ENCODE data around the gene MIDN. TPM values are rescaled to one million over a fixed set of nuclear protein-coding genes. Genes with fewer than 3 reads are reported as not detected.

MIDN gene
- total RNA-seq, 2 experiments from 2014 or later, result 54.1 to 54.6 TPM

DNA sequence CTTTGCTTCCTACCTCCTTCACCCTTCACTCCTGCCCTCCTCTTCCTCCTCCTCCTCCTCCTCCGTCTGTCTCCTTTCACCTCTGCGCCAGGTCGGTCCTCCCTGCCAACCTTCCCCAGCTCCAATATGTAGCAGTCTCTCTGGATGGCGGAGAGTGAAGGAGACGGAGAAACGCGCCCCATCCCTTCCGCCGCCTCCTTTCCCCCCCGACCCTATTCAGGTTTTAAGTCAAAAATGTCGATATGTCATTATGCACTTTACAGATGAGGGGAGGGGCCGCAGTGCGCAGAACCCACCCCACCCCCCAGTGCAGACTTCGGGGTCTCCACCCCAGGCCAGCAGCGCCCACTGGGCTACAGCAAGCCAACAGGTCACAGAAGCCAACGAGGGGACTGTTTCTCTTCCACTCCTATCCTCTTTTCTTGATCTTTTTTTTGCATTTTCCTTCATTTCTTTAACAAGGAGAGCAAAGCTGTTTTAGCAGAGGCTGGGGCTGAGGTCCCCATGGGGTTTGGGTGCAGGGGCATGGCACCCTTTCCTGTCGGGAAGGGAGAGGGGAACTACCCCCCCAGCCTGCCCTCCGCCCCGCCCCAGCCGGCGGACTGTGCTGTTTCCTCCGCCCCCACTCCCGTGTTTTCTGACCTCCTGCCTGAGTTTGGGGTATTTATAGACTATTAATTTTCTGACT is 9.2 kb downstream of the MIDN start:
- Mint-ChIP-seq H3K27ac (peak overlapping the region; percentile 97), H3K27me3 (no peaks in the 10 kb centered on the region), H3K36me3 (peaks cover 42% of the 10 kb centered on the region), H3K4me1 (ENCODE audit: low read depth) (peaks cover 49% of the 10 kb centered on the region), H3K4me3 (peak overlapping the region; percentile 39), H3K9me3 (no peaks in the 10 kb centered on the region)
- POLR2A ChIA-PET, result interaction anchor here (4.0 kb wide), 1 partner anchor 12 kb away, joined by 35 read pairs; the partner anchor contains the start of gene CIRBP
- intact Hi-C loops (cut with micrococcal nuclease), result no loop called here
- CTCF ChIA-PET, result interaction anchor here (3.5 to 17.9 kb wide), 2 partner anchors 9 to 14 kb away, joined by 19 to 649 read pairs; partner anchors contain the start of gene ATP5F1D
- peak; percentile 9 for DNase-seq

DNA sequence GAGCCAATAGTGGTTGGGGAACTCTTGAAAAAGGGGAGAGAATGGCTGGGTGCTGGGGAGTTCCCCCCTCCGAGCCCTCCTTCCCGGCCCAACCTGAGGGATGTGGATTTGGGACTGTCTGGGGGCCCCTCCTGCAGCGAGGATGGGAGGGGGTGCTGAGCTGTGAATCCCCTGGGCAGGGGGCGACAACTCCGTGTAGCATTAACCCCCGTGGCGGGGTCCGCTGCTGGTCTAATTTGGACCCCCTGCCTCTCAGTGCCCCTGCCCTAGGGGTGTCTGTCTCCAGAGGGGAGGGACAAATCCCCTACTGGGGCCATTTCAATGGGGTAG is 9.7 kb downstream of the MIDN start:
- intact Hi-C loops (cut with micrococcal nuclease), result no loop called here
- Mint-ChIP-seq H3K9me3 (no peaks in the 10 kb centered on the region), H3K27me3 (no peaks in the 10 kb centered on the region), H3K27ac (peak overlapping the region; percentile 97), H3K36me3 (peaks cover 42% of the 10 kb centered on the region), H3K4me3 (peak overlapping the region; percentile 39), H3K4me1 (ENCODE audit: low read depth) (peaks cover 54% of the 10 kb centered on the region)
- POLR2A ChIA-PET, result interaction anchor here (1.8 to 4.0 kb wide), 2 partner anchors 11 to 14 kb away, joined by 5 to 35 read pairs; partner anchors contain the start of gene CIRBP
- CTCF ChIA-PET, result interaction anchor here (17.9 kb wide), 1 partner anchor 15 kb away, joined by 649 read pairs; the partner anchor contains the start of gene ATP5F1D
- DNase-seq, result no peak

DNA sequence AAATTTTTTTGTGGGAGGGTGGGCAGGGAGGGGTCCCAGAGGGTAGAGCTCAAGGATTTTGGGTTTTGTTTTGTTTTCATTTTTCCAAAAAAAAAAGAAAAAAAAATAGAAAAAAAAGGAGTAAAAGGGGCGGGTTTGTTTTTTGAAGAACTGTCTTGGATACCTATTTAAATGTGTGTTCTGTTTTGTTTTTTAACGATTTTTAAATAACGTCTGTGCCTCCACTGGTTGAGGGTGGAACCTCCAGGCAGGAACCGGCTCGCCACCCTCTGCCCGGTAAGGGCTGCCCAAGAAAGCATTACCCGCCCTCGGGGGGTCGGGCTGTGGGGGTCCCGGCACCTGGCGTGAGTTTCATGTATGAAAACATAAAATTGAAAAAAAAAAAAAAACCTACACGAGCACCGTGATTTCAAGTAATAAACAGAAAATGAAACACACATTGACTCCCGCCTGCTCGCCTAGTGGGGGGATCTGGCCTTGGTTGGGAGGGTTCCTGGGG is 10.4 kb downstream of the MIDN start:
- DNase-seq, result no peak
- intact Hi-C loops (cut with micrococcal nuclease), result no loop called here
- CTCF ChIA-PET, result interaction anchor here (1.4 to 17.9 kb wide), 2 partner anchors 10 to 15 kb away, joined by 3 to 649 read pairs; partner anchors contain the start of genes ATP5F1D and CIRBP
- POLR2A ChIA-PET, result interaction anchor here (0.9 to 4.0 kb wide), 3 partner anchors 10 to 14 kb away, joined by 4 to 35 read pairs (median 5); partner anchors contain the start of gene CIRBP
- Mint-ChIP-seq H3K36me3 (peaks cover 37% of the 10 kb centered on the region), H3K4me3 (peak overlapping the region; percentile 94), H3K4me1 (ENCODE audit: low read depth) (peaks cover 52% of the 10 kb centered on the region), H3K27me3 (no peaks in the 10 kb centered on the region), H3K27ac (peak overlapping the region; percentile 97), H3K9me3 (no peaks in the 10 kb centered on the region)

DNA sequence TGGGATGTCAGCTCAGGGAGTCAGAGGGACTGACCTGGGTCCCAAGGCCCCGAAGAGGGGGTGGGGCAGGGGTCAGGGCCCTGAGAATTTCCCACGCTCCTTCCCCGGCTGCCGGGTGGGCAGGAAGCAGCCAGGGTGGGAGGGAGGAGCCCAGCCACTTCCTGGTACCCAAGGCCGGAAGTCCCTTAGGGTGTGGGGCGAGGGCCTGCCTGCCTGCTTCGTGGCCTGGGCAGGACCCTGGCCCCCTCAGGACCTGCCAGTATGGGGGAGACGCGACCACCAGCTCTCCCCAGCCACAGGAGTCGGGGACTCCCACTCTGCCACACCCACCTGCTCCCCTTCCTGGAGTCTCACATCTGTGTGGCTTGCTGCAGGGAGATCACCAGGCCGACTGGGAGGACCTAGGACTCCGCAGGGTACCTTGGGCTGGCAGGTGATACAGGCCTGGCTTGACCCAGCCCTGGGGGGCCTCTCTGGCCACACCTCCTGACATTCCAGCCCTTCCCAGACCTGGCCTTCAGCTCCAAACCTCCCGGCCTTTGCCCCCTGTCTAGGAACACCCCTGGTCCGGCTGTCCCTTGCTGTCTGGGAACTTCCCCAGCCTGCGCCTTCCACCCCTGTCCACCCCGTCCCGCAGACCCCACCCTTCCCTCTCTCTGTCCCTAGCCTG is 11.0 kb downstream of the MIDN start:
- Mint-ChIP-seq H3K27ac (peak overlapping the region; percentile 97), H3K9me3 (no peaks in the 10 kb centered on the region), H3K27me3 (no peaks in the 10 kb centered on the region), H3K4me3 (peak overlapping the region; percentile 94), H3K36me3 (peaks cover 36% of the 10 kb centered on the region), H3K4me1 (ENCODE audit: low read depth) (peaks cover 51% of the 10 kb centered on the region)
- intact Hi-C loops (cut with micrococcal nuclease), result no loop called here
- POLR2A ChIA-PET, result interaction anchor here (0.9 to 4.0 kb wide), 5 partner anchors 10 to 16 kb away, joined by 3 to 35 read pairs (median 4); partner anchors contain the start of genes CIRBP and FAM174C
- CTCF ChIA-PET, result interaction anchor here (1.4 to 17.9 kb wide), 2 partner anchors 10 to 16 kb away, joined by 3 to 649 read pairs; partner anchors contain the start of genes ATP5F1D and CIRBP
- peak; percentile 84 for DNase-seq

DNA sequence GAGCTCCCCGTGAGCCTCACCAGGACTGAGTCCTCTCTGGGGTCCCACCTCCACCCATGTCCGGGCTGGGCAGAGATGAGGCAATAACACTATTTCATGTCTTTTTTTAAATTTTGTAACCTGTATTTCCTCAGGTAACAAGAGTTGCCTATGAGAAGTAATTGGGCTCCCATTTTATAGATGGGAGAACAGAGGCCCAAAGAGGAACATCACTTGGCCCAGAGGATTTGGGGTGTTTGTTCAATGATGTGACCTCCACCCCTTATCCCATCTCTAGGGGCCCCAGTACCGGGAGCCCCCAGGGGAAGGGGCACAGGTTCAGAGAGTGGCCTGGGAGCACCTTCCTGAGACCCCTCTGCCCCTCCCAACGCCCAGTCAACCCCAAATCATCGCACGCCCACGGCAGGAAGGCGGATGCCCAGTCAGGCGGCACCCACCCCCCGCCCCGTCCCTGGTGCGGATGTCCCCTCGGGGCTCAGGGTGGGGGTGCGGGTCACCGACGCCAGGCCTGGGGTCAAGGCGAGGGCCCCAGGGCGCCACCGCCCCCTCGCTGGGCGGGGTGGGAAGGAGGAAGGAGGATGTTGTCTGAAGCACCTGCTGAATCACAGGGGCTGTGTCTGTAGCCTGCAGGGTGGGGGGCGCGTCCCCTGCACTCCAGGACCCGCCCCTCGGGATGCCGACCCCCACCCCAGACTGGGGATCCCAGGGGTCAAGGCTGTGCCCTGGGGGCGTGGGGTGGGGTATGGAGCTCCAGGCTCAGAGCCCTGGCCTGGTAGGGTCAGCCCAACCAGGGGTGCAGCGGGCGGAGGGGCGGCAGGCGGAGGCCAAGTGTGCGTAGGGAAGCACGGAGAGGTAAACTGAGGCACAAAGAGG is 11.7 kb downstream of the MIDN start:
- Mint-ChIP-seq H3K27me3 (no peaks in the 10 kb centered on the region), H3K4me3 (peak overlapping the region; percentile 94), H3K27ac (peak overlapping the region; percentile 97), H3K9me3 (no peaks in the 10 kb centered on the region), H3K4me1 (ENCODE audit: low read depth) (peaks cover 46% of the 10 kb centered on the region), H3K36me3 (peaks cover 28% of the 10 kb centered on the region)
- intact Hi-C loops (cut with micrococcal nuclease), result loop anchor here (1.0 kb wide), 2 partner anchors 9 to 11 kb away; partner anchors contain the start of gene CIRBP
- CTCF ChIA-PET, result interaction anchor here (1.1 to 17.9 kb wide), 3 partner anchors 9 to 19 kb away, joined by 3 to 649 read pairs (median 3); partner anchors contain the start of genes ATP5F1D and CIRBP
- POLR2A ChIA-PET, result interaction anchor here (1.4 to 4.0 kb wide), 4 partner anchors 9 to 15 kb away, joined by 3 to 35 read pairs (median 4); partner anchors contain the start of genes CIRBP and FAM174C
- DNase-seq, result peak; percentile 81

DNA sequence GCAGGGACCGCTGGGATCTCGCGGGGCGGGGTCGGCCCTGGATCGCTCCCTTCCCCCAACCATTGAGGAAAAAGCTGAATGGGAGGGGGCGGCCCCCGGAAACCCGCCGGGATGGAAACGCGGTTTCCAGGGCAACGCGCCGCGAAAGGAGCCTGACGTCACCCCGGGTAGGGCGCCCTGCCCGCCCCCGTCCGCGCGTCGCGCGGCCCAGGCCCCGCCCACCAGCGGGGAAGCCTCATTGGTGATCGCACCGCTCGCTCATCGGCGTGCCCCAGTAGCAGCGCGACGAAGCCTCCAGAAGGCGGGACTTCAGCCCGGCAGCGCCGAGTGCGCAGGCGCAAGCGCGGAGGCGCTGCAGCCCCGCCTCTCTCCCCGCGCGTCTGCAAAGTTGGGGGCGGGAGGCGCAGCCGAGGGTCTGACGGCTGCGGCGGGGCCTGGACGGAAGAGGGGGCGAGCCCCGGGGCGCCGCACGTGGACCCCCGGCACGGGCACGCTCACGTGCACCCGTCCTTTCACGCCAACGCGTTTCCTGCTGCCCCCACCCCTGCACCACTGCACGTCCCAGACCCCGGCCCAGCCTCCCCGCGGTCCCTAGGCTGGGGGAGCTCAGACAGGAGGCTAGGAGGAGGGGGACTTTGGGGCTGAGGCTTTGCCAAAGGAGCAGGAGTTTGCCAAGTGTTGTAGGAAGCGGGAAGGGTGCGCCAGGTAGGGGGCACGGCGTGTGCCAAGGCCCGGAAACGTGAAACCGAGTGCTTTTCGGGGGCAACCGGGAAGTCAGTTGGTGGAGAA is 12.6 kb downstream of the MIDN start:
- Mint-ChIP-seq H3K27ac (peak overlapping the region; percentile 96), H3K9me3 (no peaks in the 10 kb centered on the region), H3K27me3 (no peaks in the 10 kb centered on the region), H3K4me3 (peak overlapping the region; percentile 94), H3K4me1 (ENCODE audit: low read depth) (peaks cover 53% of the 10 kb centered on the region), H3K36me3 (peaks cover 22% of the 10 kb centered on the region)
- CTCF ChIA-PET, result interaction anchor here (1.1 to 17.9 kb wide), 3 partner anchors 8 to 18 kb away, joined by 3 to 649 read pairs (median 5); partner anchors contain the start of gene ATP5F1D
- peak; percentile 98 for DNase-seq
- POLR2A ChIA-PET, result interaction anchor here (0.6 to 4.0 kb wide), 7 partner anchors 8 to 194 kb away, joined by 3 to 35 read pairs (median 4); partner anchors contain the start of genes ARHGAP45, CIRBP and FAM174C
- intact Hi-C loops (cut with micrococcal nuclease), result loop anchor here (1.0 kb wide), 3 partner anchors 8 to 14 kb away; partner anchors contain the start of genes CIRBP and FAM174C

DNA sequence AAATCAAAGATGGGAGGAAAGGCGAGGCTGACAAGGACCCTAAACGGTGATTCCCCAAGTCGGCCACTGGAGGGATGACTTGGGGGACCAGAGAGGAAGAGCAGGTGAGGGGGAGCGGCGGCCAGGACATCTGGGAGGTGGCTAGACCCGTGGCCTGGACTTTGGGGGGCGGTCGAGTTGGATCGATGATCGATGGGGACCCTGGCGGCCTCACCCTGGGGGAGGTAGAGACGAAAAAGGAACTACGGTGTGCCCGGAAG is 13.1 kb downstream of the MIDN start:
- CTCF ChIA-PET, result interaction anchor here (1.1 to 17.9 kb wide), 3 partner anchors 8 to 18 kb away, joined by 3 to 649 read pairs (median 5); partner anchors contain the start of gene ATP5F1D
- Mint-ChIP-seq H3K36me3 (peaks cover 18% of the 10 kb centered on the region), H3K4me3 (peak overlapping the region; percentile 94), H3K27ac (peak overlapping the region; percentile 96), H3K9me3 (no peaks in the 10 kb centered on the region), H3K4me1 (ENCODE audit: low read depth) (peaks cover 54% of the 10 kb centered on the region), H3K27me3 (no peaks in the 10 kb centered on the region)
- intact Hi-C loops (cut with micrococcal nuclease), result loop anchor here (1.0 kb wide), 1 partner anchor 14 kb away; the partner anchor contains the start of gene FAM174C
- POLR2A ChIA-PET, result interaction anchor here (1.0 to 4.0 kb wide), 6 partner anchors 8 to 194 kb away, joined by 3 to 35 read pairs (median 5); partner anchors contain the start of genes ARHGAP45, CIRBP and FAM174C
- peak; percentile 42 for DNase-seq

DNA sequence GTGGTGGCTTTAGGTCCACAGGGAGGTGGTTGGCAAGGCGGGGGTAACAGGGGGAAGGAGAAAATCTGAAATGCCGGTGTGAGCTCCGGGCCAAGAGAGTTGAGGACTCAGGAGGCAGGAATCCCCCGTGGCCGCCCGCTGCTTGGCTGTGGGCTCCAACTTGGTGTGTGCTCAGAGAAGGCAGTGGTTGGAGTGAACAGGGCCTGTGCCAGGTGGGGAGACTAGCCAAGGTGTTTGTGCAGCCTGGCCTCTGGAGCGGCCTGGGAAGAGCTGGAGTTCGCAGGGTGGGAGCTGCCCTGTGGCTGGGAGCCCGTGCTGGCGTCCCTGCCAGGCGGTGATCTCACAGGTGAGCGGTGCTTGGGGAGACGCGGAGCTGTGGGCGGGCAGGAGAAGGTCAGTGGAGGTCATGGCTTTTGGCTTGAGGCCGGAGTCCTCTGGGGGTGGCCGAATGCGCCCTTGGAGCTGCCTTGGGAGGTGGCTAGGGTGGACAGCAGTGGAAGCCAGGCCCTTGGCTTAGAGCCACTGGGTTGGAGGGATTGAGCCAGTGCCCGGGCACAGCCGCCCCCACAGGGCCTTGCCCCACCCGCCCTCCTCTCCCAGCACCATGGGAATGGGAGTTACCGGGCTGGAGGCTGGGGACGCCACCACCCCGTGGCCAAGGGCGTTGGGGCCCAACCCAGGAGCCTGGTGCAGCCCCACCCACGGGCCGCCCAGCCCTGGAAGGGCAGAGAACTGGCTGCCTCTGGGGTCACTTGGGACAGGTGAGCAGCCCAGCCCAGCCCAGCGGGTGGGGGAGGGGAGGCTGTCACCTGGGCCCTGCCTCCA is 13.6 kb downstream of the MIDN start:
- intact Hi-C loops (cut with micrococcal nuclease), result loop anchor here (1.0 kb wide), 1 partner anchor 13 kb away; the partner anchor contains the start of gene FAM174C
- peaks cover 16% of the 10 kb centered on the region for H3K36me3 Mint-ChIP-seq
- DNase-seq, result peak; percentile 45
- POLR2A ChIA-PET, result interaction anchor here (1.0 to 4.0 kb wide), 6 partner anchors 7 to 195 kb away, joined by 3 to 35 read pairs (median 5); partner anchors contain the start of genes ARHGAP45, CIRBP and FAM174C
- H3K9me3 Mint-ChIP-seq, result no peaks in the 10 kb centered on the region
- CTCF ChIA-PET, result interaction anchor here (1.5 to 17.9 kb wide), 2 partner anchors 9 to 18 kb away, joined by 5 to 649 read pairs; partner anchors contain the start of gene ATP5F1D
- peaks cover 55% of the 10 kb centered on the region for H3K4me1 Mint-ChIP-seq (ENCODE audit: low read depth)
- peak overlapping the region; percentile 94 for H3K4me3 Mint-ChIP-seq
- H3K27me3 Mint-ChIP-seq, result no peaks in the 10 kb centered on the region
- H3K27ac Mint-ChIP-seq, result peak overlapping the region; percentile 96

DNA sequence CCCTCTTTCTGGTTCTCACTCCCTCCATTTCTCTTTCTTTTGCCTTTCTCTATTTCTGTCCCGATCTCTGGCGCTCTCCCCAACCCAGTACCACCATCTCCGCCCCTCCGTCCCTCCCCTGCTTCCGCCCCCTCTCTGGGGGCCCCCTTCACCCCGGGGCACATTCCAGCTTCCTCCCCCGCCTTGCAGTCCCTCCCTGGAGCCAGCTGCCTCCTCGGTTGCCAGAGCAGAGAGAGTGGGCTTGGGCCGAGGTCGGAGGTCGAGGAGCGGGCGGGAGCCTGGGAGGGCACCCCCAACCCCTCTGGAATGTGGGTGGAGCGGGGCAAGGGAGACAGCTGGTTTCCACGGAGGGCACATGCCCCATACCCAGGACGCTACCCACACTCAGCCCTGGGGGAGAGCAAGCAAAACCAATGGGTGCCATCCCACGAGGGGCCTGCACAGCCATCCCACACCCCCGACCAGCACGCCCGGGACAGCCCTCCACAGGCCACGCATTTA is 14.3 kb downstream of the MIDN start:
- ChIA-PET POLR2A (interaction anchor here (1.4 to 1.8 kb wide), 2 partner anchors 10 to 13 kb away, joined by 5 read pairs; partner anchors contain the start of gene FAM174C), CTCF (interaction anchor here (17.9 kb wide), 1 partner anchor 19 kb away, joined by 649 read pairs; the partner anchor contains the start of gene ATP5F1D)
- Mint-ChIP-seq H3K27me3 (no peaks in the 10 kb centered on the region), H3K36me3 (peaks cover 11% of the 10 kb centered on the region), H3K4me1 (ENCODE audit: low read depth) (peaks cover 56% of the 10 kb centered on the region), H3K9me3 (no peaks in the 10 kb centered on the region), H3K4me3 (peak overlapping the region; percentile 36), H3K27ac (peak overlapping the region; percentile 49)
- no peak for DNase-seq
- intact Hi-C loops (cut with micrococcal nuclease), result no loop called here
